Measurements from ENCODE around the gene MTMR3.

GRCh38 chr22:30077279-30077880 is 194.4 kb downstream of the MTMR3 start:
- no peak for TF ChIP-seq SIN3A (IDR thresholded peaks at IDR 0.05; ENCODE audit: borderline replicate concordance, insufficient read depth, low read length)
- TF ChIP-seq REST (IDR thresholded peaks at IDR 0.05; ENCODE audit: insufficient read depth in 1 of 2, low read depth in 2 of 2, low read length in 2 of 2): no peak

Data from PFSK-1 (cell line).